DOHH2 (cell line): ENCODE measurements around the gene CAPN15.

Experiments
- CTCF ChIP-seq: fragments of 200-600 bp; sonication (generic); IDR thresholded peaks from one replicate; pipeline ENCODE4 v1.5.1; 2014; ENCODE audit warnings: antibody characterized with exemption, mild to moderate bottlenecking, low read depth, low read length; ENCODE audit not compliant: poor library complexity, severe bottlenecking
- EZH2phosphoT487 ChIP-seq: fragments of 200-600 bp; sonication (generic); IDR thresholded peaks from 2 replicates; pipeline ENCODE4 v1.6.1; 2017; ENCODE audit warnings: borderline replicate concordance, mild to moderate bottlenecking, antibody characterized with exemption, low read length, moderate library complexity, mixed read lengths

- TF ChIP-seq CTCF (no peak), EZH2phosphoT487 (no peak)
These were observed 56.5 kb downstream of the CAPN15 start for GRCh38 chr16:583815-584591.
